Sigmoid colon (tissue), 7 donors: ENCODE measurements around the gene MORN1. TPM values are rescaled to one million over a fixed set of nuclear protein-coding genes. Genes with fewer than 3 reads are reported as not detected.

Source experiments
- DNase-seq: peaks from one replicate; pipeline ENCODE4 v3.0.0-alpha.2; 2019
- H3K27ac ChIP-seq, 4 donors: fragments of 200-600 bp; sonication (generic); one replicate each; pipeline ENCODE4 v1.5.1; 2016 to 2019; ENCODE audit warnings: mild to moderate bottlenecking in 1 of 4
- H3K27me3 ChIP-seq, 3 donors: fragments of 200-600 bp; sonication (generic); one replicate each; pipeline ENCODE4 v1.5.1; 2019; ENCODE audit warnings: mild to moderate bottlenecking in 1 of 3
- H3K36me3 ChIP-seq, 4 donors: fragments of 200-600 bp; sonication (generic); one replicate each; pipeline ENCODE4 v1.5.1; 2016 to 2019
- H3K4me1 ChIP-seq, 4 donors: fragments of 200-600 bp; sonication (generic); one replicate each; pipeline ENCODE4 v1.5.1; 2017 to 2019
- H3K4me3 ChIP-seq, 4 donors: fragments of 200-600 bp; sonication (generic); one replicate each; pipeline ENCODE4 v1.5.1; 2017 to 2019; ENCODE audit warnings: mild to moderate bottlenecking in 2 of 4, moderate library complexity in 1 of 4
- H3K9me3 ChIP-seq, 4 donors: fragments of 200-600 bp in 3 of 4; sonication (generic) in 3 of 4; one replicate each; pipeline versions ENCODE4 v1.5.1 to v1.6.1; 2013 to 2019
- EP300 ChIP-seq, 4 donors: sonication (generic); formaldehyde crosslinking; IDR thresholded peaks; one replicate each; pipeline ENCODE4 v1.6.1; 2017; ENCODE audit warnings: antibody characterized with exemption in 4 of 4
- POLR2A ChIP-seq, 2 donors: fragments of 450-650 bp; IDR thresholded peaks; one replicate each; pipeline ENCODE4 v1.6.1; 2016; ENCODE audit warnings: antibody characterized with exemption in 2 of 2, mild to moderate bottlenecking in 2 of 2, moderate library complexity in 2 of 2
- POLR2AphosphoS5 ChIP-seq, 4 donors: sonication (generic); formaldehyde crosslinking; IDR thresholded peaks; one replicate each; pipeline ENCODE4 v1.6.1; 2017; ENCODE audit warnings: antibody characterized with exemption in 4 of 4
- WGBS, 2 donors: extraction: QIAGEN DNeasy Blood & Tissue Kit; methylation state at CpG; one replicate each; pipeline ENCODE4 v1.1.7; 2013; 5-methylcytosine and 5-hydroxymethylcytosine counted together
- intact Hi-C: fragments of 100-400 bp; cut with DNase I; formaldehyde crosslinking; loops from one replicate; pipeline ENCODE4 v1.15.1; 2023
- polyA plus RNA-seq, 3 donors: library from polyadenylated mRNA; stranded (reverse); fragments of 200-250 nt; gene quantifications; one replicate each; pipeline ENCODE4 v1.2.3, GENCODE V29; 2013
- total RNA-seq, 4 donors: library from RNA; depleted of rRNA; stranded (reverse); fragments of >200 nt; gene quantifications; one replicate each; pipeline ENCODE4 v1.1.0, GENCODE V29; 2016
- TF ChIP-seq, protein P1 (sequence below), 4 experiments: fragments of 450-650 bp in 3 of 4; fragments of 200-600 bp in 1 of 4; IDR thresholded peaks; one replicate each; pipeline ENCODE4 v1.5.1; 2016 to 2019; ENCODE audit warnings: antibody characterized with exemption in 4 of 4, mild to moderate bottlenecking in 3 of 4, moderate library complexity in 2 of 4
- donor health status: healthy with polysubstance abuse.
- donor health status: Bipolar disorder and iron deficiency.
- donor health status: healthy.

Gene MORN1
- total and polyA plus RNA-seq, 7 donors: 2.4 to 9.1 (median 6.4) TPM

DNA sequence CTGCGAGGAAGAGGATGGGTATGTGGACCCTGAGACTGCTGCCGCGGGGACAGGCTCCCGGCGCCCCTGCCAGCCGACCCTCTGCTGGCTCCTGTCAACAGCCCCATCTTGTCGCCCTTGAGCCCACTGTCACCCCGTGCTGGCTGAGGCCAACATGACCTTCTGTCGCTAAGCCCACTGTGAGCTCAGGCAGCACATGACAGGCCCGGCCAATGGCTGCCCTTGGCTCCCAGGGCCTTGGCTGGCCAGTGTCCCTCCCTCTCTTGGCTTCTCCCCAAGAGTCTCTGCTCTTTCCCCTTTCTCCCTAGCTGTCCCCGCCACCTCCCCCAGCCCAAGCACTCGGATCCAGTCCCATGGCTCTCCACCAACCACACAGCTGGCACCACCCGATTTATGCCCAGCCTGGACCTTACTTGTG, 17.5 kb upstream of the MORN1 start:
- Histone ChIP-seq H3K27me3 (no peaks in the 10 kb centered on the region), H3K9me3 (no peaks in the 10 kb centered on the region), H3K36me3 (peaks cover 18 to 50% (median 30%) of the 10 kb centered on the region in 4 donors), H3K4me3 (no peak overlapping the region), H3K27ac (no peak overlapping the region), H3K4me1 (peaks cover 0 to 23% (median 17%) of the 10 kb centered on the region in 4 donors)
- DNase-seq: no peak
- intact Hi-C loops: no loop called here
- TF ChIP-seq POLR2A (IDR thresholded peaks at IDR 0.05) (no peak), POLR2AphosphoS5 (IDR thresholded peaks at IDR 0.05) (no peak), EP300 (IDR thresholded peaks at IDR 0.05) (no peak)
- TF ChIP-seq, protein P1, sequence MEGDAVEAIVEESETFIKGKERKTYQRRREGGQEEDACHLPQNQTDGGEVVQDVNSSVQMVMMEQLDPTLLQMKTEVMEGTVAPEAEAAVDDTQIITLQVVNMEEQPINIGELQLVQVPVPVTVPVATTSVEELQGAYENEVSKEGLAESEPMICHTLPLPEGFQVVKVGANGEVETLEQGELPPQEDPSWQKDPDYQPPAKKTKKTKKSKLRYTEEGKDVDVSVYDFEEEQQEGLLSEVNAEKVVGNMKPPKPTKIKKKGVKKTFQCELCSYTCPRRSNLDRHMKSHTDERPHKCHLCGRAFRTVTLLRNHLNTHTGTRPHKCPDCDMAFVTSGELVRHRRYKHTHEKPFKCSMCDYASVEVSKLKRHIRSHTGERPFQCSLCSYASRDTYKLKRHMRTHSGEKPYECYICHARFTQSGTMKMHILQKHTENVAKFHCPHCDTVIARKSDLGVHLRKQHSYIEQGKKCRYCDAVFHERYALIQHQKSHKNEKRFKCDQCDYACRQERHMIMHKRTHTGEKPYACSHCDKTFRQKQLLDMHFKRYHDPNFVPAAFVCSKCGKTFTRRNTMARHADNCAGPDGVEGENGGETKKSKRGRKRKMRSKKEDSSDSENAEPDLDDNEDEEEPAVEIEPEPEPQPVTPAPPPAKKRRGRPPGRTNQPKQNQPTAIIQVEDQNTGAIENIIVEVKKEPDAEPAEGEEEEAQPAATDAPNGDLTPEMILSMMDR (IDR thresholded peaks at IDR 0.05): no peak
- 90 to 94% methylated on average over 13 of the region's 13 CpGs for WGBS, 2 donors

DNA sequence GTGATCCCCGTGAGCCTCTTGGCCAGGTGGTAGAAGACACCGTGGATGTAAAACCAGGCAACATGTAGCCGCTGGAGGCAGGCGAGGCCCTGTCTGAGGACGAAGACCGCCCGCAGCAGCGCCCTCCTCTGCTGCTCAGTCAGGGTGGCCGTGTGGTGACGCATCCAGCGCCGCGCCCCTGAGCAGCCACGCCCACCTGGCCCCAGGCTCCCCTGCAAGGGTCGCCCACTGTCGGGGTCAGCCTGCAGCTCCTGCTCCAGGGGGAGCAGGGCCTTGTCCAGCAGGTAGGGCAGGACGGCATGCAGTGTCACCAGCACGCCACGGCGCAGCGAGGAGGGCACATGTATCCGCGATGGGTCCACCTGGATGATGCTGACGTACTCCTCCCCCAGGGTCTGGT, 17.1 kb upstream of the MORN1 start:
- intact Hi-C loops: no loop called here
- no peak for DNase-seq

DNA sequence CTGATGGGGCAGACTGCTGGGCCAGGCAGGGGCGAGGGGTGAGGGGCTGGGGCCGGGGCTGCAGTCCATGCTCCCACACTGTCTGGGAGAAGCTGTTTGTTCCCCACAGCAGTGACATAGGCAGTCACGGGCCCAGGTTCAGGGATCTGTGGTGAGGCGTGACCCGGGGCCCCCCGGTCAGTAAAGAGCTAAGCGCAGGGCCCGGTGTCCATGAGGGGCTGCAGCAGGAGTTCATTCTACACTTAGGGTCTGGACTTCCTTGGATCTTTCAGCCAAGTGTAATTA, 16.6 kb upstream of the MORN1 start:
- intact Hi-C loops: no loop called here
- no peaks in the 10 kb centered on the region for H3K27me3 ChIP-seq
- peaks cover 0 to 13% (median 8%) of the 10 kb centered on the region in 4 donors for H3K4me1 ChIP-seq
- H3K9me3 ChIP-seq: no peaks in the 10 kb centered on the region
- WGBS, 2 donors: 95 to 96% methylated on average over 8 of the region's 8 CpGs
- no peak overlapping the region for H3K4me3 ChIP-seq
- peaks cover 25 to 60% (median 34%) of the 10 kb centered on the region in 4 donors for H3K36me3 ChIP-seq
- TF ChIP-seq POLR2A (IDR thresholded peaks at IDR 0.05) (no peak), EP300 (IDR thresholded peaks at IDR 0.05) (no peak), POLR2AphosphoS5 (IDR thresholded peaks at IDR 0.05) (no peak)
- TF ChIP-seq, protein P1 (IDR thresholded peaks at IDR 0.05): no peak
- no peak overlapping the region for H3K27ac ChIP-seq
- no peak for DNase-seq

More for the DNA sequence above, 17.1 kb upstream of the MORN1 start:
- Histone ChIP-seq H3K9me3 (no peaks in the 10 kb centered on the region), H3K4me1 (peaks cover 0 to 18% (median 13%) of the 10 kb centered on the region in 4 donors), H3K27ac (no peak overlapping the region), H3K36me3 (peaks cover 21 to 55% (median 31%) of the 10 kb centered on the region in 4 donors), H3K4me3 (no peak overlapping the region), H3K27me3 (no peaks in the 10 kb centered on the region)
- TF ChIP-seq POLR2AphosphoS5 (IDR thresholded peaks at IDR 0.05) (no peak), EP300 (IDR thresholded peaks at IDR 0.05) (no peak), POLR2A (IDR thresholded peaks at IDR 0.05) (no peak)
- TF ChIP-seq, protein P1 (IDR thresholded peaks at IDR 0.05): no peak
- WGBS, 2 donors: 88 to 93% methylated on average over 24 of the region's 24 CpGs

DNA sequence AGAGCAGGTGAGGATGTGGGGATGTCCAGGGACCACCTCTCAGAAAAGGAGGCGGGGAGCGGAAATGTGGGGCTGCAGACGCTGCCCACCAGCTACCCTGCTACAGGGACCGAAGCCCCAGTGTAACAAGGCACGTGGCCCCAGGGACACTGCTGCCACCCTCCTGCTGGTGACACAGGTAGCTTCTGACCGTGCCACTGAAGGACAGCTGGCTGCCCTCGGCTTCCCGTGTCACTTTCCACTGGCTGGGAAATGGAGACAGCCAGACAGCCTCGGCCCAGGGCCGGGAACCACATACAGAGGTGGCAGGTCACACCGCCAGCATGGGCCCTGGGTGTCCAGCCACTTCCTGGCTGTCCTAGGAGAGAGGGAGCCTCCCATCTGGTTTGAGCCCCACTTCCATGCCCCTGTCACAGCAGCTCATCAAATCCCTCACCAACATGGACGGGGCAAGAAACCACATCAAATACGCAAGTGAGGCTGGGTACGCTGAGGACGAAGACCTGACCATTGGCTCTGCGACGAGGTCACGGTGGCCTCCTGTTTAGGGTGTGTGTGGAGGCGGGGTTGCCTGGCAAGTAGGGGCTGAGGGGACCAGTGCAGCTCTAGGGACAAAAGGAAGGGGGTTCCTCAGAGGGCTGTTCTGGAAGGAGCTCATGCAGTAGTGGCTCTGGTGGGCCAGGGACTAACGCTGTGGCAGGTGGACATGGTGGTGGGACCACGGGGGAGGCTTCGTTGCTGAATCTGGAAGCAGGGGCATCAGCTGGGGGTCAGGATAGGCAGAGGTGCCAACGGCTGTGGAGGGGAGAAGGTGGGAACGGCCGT, 16.0 kb upstream of the MORN1 start:
- Histone ChIP-seq H3K4me1 (peaks cover 0 to 10% (median 8%) of the 10 kb centered on the region in 4 donors), H3K4me3 (no peak overlapping the region), H3K9me3 (no peaks in the 10 kb centered on the region), H3K27ac (no peak overlapping the region), H3K27me3 (no peaks in the 10 kb centered on the region), H3K36me3 (peaks cover 30 to 65% (median 40%) of the 10 kb centered on the region in 4 donors)
- no peak for DNase-seq
- intact Hi-C loops: no loop called here
- WGBS, 2 donors: 86 to 87% methylated on average over 25 of the region's 25 CpGs
- no peak for TF ChIP-seq POLR2AphosphoS5 (IDR thresholded peaks at IDR 0.05)
- no peak for TF ChIP-seq POLR2A (IDR thresholded peaks at IDR 0.05)

DNA sequence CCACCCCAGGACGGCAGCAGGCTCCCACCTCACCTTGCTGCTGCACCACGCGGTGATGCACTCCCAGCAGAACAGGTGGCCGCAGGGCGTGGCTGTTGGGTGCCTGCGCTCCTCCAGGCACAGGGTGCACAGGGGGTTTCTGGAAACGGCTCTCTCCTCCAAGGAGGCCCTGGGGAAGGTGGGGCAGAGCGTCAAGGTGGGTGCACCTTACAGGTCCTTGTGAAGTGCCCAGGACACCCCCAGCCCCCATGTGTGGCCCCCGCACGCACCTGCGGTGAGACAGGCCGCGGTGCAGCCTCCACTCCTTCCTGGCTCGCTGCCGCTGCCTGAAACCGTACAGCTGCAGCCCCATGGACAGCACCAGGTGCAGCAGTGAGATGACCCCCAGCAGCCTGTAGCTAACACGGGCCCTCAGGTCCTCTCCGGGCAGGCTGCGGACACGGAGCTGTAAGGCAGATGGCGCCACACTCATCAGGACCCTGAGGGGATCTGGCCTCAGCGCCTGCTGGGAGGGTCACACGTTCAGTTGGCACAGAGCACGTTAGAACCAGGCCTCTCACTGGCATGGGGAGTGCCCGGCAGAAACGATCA, 15.2 kb upstream of the MORN1 start:
- Histone ChIP-seq H3K4me3 (no peak overlapping the region), H3K9me3 (no peaks in the 10 kb centered on the region), H3K27me3 (no peaks in the 10 kb centered on the region), H3K27ac (no peak overlapping the region), H3K36me3 (peaks cover 38 to 74% (median 48%) of the 10 kb centered on the region in 4 donors), H3K4me1 (peaks cover 0 to 3% (median 3%) of the 10 kb centered on the region in 4 donors)
- no peak for TF ChIP-seq POLR2A (IDR thresholded peaks at IDR 0.05)
- no peak for TF ChIP-seq EP300 (IDR thresholded peaks at IDR 0.05)
- TF ChIP-seq POLR2AphosphoS5 (IDR thresholded peaks at IDR 0.05): no peak
- TF ChIP-seq, protein P1 (IDR thresholded peaks at IDR 0.05): no peak
- WGBS, 2 donors: 80 to 88% methylated on average over 26 of the region's 26 CpGs
- intact Hi-C loops: no loop called here
- DNase-seq: no peak
